Measurements from ENCODE around the gene CD52.
"Not testable (repeated sequence)": the region's sequence is repeated elsewhere in the genome, so short reads cannot be mapped to it uniquely, and the experiment has no call there.

CD52 gene

DNA sequence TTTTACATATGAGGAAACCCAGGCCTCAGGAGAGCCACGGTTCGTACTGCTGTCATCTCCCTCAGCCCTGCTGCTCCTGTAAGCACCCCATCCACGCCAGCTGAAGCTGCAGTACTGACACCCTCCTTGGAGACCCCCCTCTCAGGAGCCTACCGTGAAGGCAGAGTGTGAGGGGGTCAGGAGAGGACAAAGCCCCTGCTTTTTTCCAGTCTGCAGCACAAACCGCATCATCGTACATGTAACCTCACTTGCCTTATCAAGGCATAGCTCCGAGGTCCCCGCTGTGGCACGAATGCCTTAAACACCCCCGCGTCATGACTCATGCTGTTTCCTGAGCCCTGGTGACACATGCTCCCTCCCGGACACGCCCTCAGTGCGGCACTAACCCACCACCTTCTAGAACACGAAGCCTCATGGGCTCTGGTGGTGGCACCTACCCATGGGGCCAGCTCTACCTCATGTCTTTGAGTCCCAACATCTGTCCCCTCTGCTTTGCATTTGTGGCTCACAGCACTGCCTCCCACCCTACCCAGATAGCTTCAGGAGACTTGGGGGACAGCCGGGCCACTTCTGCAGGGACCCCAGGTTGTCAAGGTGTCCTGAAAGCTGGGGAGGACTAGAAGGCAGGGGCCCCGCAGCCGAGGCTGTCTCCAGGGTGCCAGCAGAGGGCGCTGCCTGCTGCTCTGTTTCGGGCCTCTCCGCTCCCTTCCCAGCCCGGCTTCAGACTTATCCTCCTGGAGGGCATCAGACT, 33.0 kb upstream of the CD52 start:
- DNase-seq: peak; percentile 90

DNA sequence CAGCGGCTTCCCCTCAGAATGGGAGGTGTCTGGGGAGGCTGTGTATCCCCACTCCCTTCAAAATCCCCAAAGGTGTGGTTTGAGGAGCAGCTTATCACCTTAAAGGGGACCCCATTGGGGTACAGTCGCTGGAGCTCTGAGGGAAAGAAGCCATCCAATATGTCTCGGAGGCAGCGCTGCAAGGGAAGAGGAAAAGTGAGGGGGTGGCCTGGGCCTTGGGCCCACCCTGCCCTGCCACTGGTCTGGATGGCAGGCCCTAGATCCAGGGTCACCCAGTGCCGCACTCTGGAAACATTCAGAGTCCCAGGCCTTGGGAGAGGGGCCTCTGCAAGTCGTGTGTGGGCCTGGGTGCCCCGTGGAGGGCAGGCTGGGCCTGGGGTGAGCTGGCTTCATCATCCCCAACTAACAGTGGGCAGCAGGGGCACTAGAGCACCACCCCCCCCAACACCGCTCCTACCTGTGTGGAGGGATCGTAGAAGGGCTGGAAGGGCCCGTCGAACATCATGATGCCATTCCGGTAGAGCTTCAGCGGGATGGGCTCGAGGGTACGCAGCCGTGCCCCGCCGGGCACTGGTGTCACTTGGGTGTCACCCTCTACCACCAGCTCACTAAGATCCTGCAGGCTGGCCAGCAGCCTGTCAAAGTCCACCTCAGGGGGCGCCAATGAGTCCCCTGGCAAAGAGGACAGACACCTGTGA, 32.2 kb upstream of the CD52 start:
- no peak for DNase-seq

- DNase-seq: no peak
Observed at GRCh38 chr1:26286064-26286416, 31.7 kb upstream of the CD52 start.

- DNase-seq: peak; percentile 17
Observed at GRCh38 chr1:26287033-26287711, 30.6 kb upstream of the CD52 start.

DNA sequence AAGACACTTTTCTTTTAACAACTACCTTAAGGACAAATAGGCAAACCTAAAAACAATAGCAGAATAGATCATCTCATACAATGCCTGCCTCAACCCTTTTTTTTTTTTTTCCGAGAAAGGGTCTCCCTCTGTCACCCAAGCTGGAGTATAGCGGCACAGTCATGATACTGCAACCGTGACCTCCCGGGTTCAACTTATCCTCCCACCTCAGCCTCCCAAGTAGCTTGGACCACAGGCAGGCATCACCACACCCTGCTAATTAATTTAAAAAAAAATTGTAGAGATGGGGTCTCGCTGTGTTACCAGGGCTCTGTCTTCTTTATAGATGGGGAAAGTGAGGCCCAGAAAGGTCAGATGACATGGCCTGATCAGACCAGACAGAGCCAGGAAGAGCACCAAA, 29.9 kb upstream of the CD52 start:
- no peak for DNase-seq

- DNase-seq: no peak
Observed at GRCh38 chr1:26288311-26288941, 29.3 kb upstream of the CD52 start.

DNA sequence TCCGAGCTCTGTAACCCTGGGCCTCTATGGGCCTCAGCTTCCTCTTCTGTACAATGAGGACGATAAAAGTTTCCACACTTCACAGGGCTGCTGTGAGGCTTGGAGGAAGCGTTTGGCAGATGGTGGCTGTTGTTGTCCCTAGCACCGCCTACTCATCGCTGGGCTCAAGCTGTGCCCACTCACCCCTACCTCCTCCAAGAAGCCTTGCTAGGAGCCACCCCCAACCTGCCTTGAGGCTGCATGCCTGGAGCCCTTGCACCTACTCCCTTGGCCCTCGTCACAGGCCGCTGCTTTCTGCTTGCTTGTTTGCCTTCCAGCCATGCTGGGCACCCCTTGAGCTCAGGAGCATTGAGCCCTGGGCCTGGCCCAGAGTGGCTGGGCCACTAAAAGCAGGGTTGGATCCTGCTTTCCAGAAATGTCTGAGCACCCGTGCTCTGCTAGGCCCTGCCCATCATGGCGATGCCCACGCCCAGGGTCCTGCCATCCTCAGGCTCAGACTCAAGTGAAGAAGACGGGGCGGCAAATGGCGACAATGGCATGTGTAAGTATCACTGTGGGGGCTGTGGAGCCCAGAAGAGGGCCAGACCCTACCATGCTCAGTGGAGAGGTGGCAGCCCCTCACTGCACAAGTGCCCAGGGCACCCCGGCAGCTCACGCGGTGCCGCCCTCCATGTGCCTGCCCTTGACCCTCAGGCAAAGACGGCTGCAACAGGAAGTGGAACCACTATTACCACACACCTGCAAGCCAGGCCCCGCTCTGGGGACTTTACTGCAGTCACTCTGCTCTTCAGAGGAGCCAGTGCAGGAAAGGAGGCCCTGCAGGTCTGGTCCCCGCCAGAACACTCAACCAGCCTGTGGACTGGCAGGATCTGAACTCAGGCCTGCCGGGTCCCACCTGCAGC, 28.3 kb upstream of the CD52 start:
- no peak for DNase-seq

- DNase-seq: no peak
Observed at GRCh38 chr1:26290122-26290881, 27.5 kb upstream of the CD52 start.

- no peak for DNase-seq
Observed at GRCh38 chr1:26290882-26291261, 26.9 kb upstream of the CD52 start.

GRCh38 chr1:26291433-26291832, 26.3 kb upstream of the CD52 start:
- DNase-seq: no peak

DNA sequence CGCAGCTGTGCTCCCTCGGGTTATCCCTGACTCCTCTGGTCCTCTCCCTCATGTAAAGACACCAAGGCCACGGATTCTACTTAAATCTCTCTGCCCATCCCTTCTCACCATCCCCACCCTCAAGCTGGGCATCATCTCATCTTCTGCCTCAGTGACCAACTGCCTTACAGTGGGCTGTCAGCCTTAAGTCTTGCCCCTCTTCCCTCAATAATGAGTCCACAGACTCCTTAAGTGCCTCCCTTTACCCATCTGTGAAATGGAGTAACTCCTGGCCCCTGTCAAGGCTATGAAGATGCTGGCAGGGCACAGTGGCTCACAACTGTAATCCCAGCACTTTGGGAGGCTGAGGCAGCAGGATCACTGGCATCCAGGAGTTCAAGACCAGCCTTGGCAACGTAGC, 25.8 kb upstream of the CD52 start:
- no peak for DNase-seq

GRCh38 chr1:26292735-26293134, 25.0 kb upstream of the CD52 start:
- not testable (repeated sequence) for DNase-seq

DNA sequence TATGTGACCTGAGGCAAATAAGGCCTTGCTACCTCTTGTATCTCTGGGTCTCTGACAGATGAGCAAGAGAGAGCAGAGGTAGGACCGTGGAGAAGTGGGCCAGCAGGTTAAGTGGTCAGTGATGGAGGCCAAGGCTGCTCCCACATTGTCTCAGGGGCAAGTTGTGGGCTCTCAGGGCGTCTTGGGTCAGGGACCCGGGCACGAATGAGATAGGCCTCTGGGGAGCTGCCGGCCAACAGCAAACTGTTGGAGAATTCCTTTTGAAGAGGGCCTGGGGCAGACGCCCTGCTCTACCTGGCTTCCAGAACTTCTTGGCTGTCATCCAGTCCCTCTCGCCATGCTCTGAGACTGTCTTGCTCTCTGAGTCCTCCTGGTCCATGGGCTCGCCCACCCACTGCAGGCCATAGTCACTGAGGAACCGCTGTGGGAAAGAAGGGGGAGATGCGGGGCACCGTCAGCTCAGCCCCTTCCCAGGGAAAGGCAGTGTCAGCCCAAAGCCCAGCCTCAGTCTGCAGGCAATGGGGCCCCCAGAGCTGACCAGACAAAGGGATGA, 23.8 kb upstream of the CD52 start:
- no peak for DNase-seq

DNA sequence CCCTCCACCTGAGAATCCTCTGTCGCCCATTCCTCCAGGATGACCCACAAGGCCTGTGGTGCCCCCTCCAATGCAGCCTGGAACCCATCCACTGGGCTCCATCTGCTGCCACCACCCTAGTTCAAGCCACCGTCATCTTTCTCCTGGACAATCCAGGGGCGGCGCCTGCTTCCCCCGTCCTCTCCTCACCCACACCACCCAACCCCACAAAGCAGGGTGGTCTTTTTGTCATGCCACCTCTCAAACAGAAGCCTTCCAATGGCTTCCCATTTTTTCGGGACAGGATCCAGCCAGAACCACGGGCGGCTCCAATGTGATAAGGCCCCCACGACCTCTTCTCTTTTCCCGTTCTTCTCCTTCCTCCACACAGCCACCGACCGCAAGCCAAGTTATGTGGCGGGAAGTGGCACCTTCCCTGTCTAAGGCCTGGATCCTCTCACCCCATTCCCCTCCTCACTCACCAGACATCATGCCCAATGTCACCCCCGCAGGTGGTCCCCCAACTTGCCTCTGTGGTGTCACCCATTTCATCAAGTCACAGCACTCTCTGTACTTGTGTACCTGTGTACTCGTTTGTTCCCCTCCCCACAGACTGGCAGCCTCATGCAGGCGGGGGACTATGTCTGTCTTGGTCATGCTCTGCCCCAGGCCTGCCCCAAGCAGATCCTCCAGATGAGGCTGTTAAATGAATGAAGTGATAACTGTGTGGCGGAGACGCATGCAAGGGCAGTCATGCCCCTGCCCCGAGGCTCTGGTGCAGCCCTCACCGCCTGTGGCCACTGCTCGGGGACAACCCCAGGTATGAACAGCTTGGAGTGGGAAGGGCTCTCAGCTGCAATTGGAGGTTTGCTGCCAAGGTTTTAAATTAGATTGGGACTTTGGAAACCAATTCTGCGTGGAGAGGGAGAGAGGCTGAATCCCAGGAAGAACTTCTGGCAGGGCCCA, 22.3 kb upstream of the CD52 start:
- DNase-seq: no peak

GRCh38 chr1:26296340-26297056, 21.3 kb upstream of the CD52 start:
- no peak for DNase-seq

DNA sequence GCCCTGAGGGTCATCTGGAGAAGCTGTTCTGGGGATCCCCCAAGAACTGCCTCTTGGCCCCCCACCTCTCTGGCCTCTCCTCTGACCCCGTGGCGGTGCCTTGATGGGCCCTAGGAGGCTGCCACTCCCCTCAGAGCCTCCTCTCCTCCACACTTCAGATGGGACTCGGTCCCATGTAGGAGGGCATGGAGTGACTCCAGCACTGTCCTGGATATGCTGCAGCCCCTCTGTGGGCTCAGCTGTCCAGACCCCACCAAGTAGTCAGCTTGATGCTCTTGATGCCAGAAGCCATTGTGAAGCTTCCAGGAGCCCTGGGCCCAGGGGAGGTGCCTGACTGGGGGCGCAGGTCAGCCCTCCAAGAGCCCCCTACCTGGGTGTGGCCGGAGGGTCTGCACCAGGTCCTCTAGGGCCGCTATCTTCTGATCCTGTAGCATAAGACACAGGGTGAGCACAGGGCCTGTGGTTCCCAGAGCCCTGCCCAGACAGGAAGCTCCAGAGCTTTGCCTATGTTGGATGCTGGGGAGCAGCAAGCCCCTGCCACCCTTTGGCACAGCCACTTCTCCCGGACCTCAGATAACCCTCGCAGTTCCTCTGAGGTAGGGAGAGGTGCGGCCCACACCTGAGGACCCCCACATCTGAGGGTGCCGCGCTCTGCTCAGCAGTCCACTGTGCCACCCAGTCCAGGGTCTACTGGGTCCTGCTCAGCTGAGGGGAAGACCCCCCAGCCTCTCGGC, 20.5 kb upstream of the CD52 start:
- no peak for DNase-seq

GRCh38 chr1:26297791-26298124, 20.0 kb upstream of the CD52 start:
- no peak for DNase-seq

- DNase-seq: no peak
Observed at GRCh38 chr1:26300578-26301275, 17.0 kb upstream of the CD52 start.

Measured in fibroblast of skin of scalp (primary cell).